NCI-H1105 (cell line): Measurements from ENCODE around the gene SERPINB10.

Experiments used
- DNase-seq: peaks from one replicate; lab custom pipeline; 2025; lab: John Stamatoyannopoulos, UW

SERPINB10 gene

GRCh38 chr18:63980896-63981460 lies 73.2 kb downstream of the SERPINB10 start:
- DNase-seq = no peak

- no peak for DNase-seq
These were observed 74.0 kb downstream of the SERPINB10 start for GRCh38 chr18:63981719-63982118.

DNA sequence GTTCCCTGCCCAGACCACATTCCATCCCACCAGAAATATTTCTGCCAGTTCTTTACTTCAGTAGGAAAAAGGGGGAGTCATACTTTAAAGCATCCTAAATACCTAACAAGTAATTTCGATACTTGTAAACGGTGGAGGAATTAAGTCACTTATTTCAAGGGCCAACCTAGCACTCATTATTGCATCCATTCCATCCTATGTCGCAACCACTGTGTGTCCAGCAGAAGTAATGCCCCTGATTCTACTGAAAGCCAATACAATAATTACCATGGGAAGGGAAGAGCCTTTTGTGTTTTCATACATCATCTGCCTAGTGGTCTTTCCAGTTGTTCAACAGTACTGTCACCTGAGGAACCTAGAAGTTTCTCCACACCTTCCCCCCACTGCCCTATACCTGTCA lies 74.6 kb downstream of the SERPINB10 start:
- no peak for DNase-seq
